Neural cell (in vitro differentiated cells): ENCODE measurements around the gene FSTL5.

Experiments
- CTCF ChIP-seq: fragments of 450-650 bp; IDR thresholded peaks from 2 replicates; pipeline ENCODE4 v1.5.1; 2014; ENCODE audit warnings: antibody characterized with exemption, mild to moderate bottlenecking, moderate library complexity; ENCODE audit not compliant: poor library complexity, severe bottlenecking
- EP300 ChIP-seq: fragments of 450-650 bp; conservative IDR thresholded peaks from 2 replicates; pipeline ENCODE4 v1.6.1; 2014; ENCODE audit warnings: antibody characterized with exemption, mild to moderate bottlenecking, moderate library complexity; ENCODE audit not compliant: poor library complexity, severe bottlenecking
- EZH2 ChIP-seq: fragments of 200-600, 300-800 bp; shearing (Covaris generic), sonication (generic); IDR thresholded peaks from 2 replicates; pipeline ENCODE4 v1.6.1; 2014; ENCODE audit warnings: antibody characterized with exemption, low read length, borderline replicate concordance, mild to moderate bottlenecking; ENCODE audit not compliant: insufficient read depth, poor library complexity, severe bottlenecking
- MXI1 ChIP-seq: fragments of 450-650 bp; conservative IDR thresholded peaks from 2 replicates; pipeline ENCODE4 v1.6.1; 2014; ENCODE audit warnings: antibody characterized with exemption, mild to moderate bottlenecking; ENCODE audit not compliant: poor library complexity, severe bottlenecking
- RAD21 ChIP-seq: fragments of 450-650 bp; conservative IDR thresholded peaks from 2 replicates; pipeline ENCODE4 v1.6.1; 2014; ENCODE audit warnings: antibody characterized with exemption, mild to moderate bottlenecking, moderate library complexity
- SMC3 ChIP-seq: fragments of 450-650 bp; conservative IDR thresholded peaks from 2 replicates; pipeline ENCODE4 v1.6.1; 2014; ENCODE audit warnings: antibody characterized with exemption, mild to moderate bottlenecking, moderate library complexity; ENCODE audit not compliant: poor library complexity

- TF ChIP-seq CTCF (no peak), EP300 (no peak), RAD21 (no peak), SMC3 (no peak), MXI1 (no peak), EZH2 (no peak)
Measured at GRCh38 chr4:161360982-161361381, 802.8 kb downstream of the FSTL5 start.
